CD14-positive monocyte (primary cell): ENCODE measurements around the gene P3H3. TPM values are rescaled to one million over a fixed set of nuclear protein-coding genes. Genes with fewer than 3 reads are reported as not detected.
"Not testable (repeated sequence)": the region's sequence is repeated elsewhere in the genome, so short reads cannot be mapped to it uniquely, and the experiment has no call there.

Experiments used
- DNase-seq, 3 donors: peaks; one replicate each; pipeline ENCODE4 v3.0.0-alpha.2; 2011 to 2022
- H2AFZ ChIP-seq: 2 replicates; pipeline ENCODE4 v1.6.0; 2012; ENCODE audit warnings: mild to moderate bottlenecking, low read depth, low read length, inconsistent platforms; ENCODE audit not compliant: insufficient read depth, poor library complexity, severe bottlenecking
- H3K27ac ChIP-seq, 2 donors: 1 replicate in 1 of 2; 2 replicates in 1 of 2; pipeline ENCODE4 v1.5.1; 2012 to 2013; ENCODE audit warnings: low read length in 2 of 2, control low read depth in 1 of 2, inconsistent platforms in 1 of 2, low read depth in 1 of 2, mild to moderate bottlenecking in 1 of 2
- H3K27me3 ChIP-seq, 2 donors: one replicate each; pipeline versions ENCODE4 v1.6.0 to v1.6.1; 2011 to 2013; ENCODE audit warnings: low read length in 2 of 2; ENCODE audit not compliant: control insufficient read depth in 2 of 2, insufficient read depth in 2 of 2
- H3K36me3 ChIP-seq, 2 donors: replicated peaks in 1 of 2; 1 replicate in 1 of 2; 2 replicates in 1 of 2; pipeline versions ENCODE4 v1.5.1 to v1.6.1; 2012 to 2013; ENCODE audit warnings: low read length in 2 of 2, control low read depth in 1 of 2, inconsistent platforms in 1 of 2, mild to moderate bottlenecking in 1 of 2; ENCODE audit not compliant: insufficient read depth in 2 of 2, control insufficient read depth in 1 of 2
- H3K4me1 ChIP-seq, 2 donors: 1 replicate in 1 of 2; 2 replicates in 1 of 2; pipeline versions ENCODE4 v1.5.1 to v1.6.1; 2012 to 2013; ENCODE audit warnings: low read length in 2 of 2, control low read depth in 1 of 2, inconsistent platforms in 1 of 2, mild to moderate bottlenecking in 1 of 2, moderate library complexity in 1 of 2; ENCODE audit not compliant: insufficient read depth in 2 of 2, control insufficient read depth in 1 of 2
- H3K4me2 ChIP-seq: replicated peaks from 2 replicates; pipeline ENCODE3; 2012; ENCODE audit warnings: low read length, moderate library complexity, mild to moderate bottlenecking; ENCODE audit not compliant: poor library complexity, severe bottlenecking; ENCODE audit errors: extremely low read depth
- H3K4me3 ChIP-seq, 3 experiments: fragments of 200-600 bp in 1 of 3; sonication (generic) in 1 of 3; replicated peaks in 1 of 3; 1 replicate in 2 of 3; 2 replicates in 1 of 3; pipeline ENCODE4 v1.5.1; 2011 to 2013; ENCODE audit warnings: low read length in 3 of 3, mild to moderate bottlenecking in 3 of 3, control low read depth in 2 of 3, low read depth in 2 of 3, inconsistent platforms in 1 of 3, moderate library complexity in 1 of 3
- H3K79me2 ChIP-seq: 2 replicates; pipeline ENCODE4 v1.6.0; 2012; ENCODE audit warnings: mild to moderate bottlenecking, control low read depth, inconsistent platforms, low read length, moderate library complexity; ENCODE audit not compliant: insufficient read depth
- H3K9ac ChIP-seq: 2 replicates; pipeline ENCODE4 v1.6.0; 2017; ENCODE audit warnings: low read length, mild to moderate bottlenecking; ENCODE audit not compliant: insufficient read depth, poor library complexity, severe bottlenecking
- H3K9me3 ChIP-seq, 2 donors: replicated peaks in 1 of 2; 1 replicate in 1 of 2; 2 replicates in 1 of 2; pipeline versions ENCODE4 v1.5.1 to v1.6.1; 2012 to 2013; ENCODE audit warnings: low read length in 2 of 2, control low read depth in 1 of 2; ENCODE audit not compliant: control insufficient read depth in 1 of 2, insufficient read depth in 1 of 2
- H4K20me1 ChIP-seq: 2 replicates; pipeline ENCODE4 v1.6.0; 2012; ENCODE audit warnings: mild to moderate bottlenecking, low read length, control low read depth, moderate library complexity; ENCODE audit not compliant: insufficient read depth
- H3K27ac Mint-ChIP-seq, 7 donors: one replicate each; pipeline ENCODE4 v1.8.0; 2020; ENCODE audit warnings: mild to moderate bottlenecking in 7 of 7, mixed read lengths in 7 of 7, moderate library complexity in 6 of 7, inconsistent platforms in 2 of 7
- H3K27me3 Mint-ChIP-seq, 3 donors: one replicate each; pipeline ENCODE4 v1.8.0; 2021 to 2022; ENCODE audit warnings: low read depth in 3 of 3, mild to moderate bottlenecking in 3 of 3, mixed read lengths in 3 of 3, moderate library complexity in 3 of 3, inconsistent platforms in 1 of 3
- H3K36me3 Mint-ChIP-seq, 2 donors: one replicate each; pipeline ENCODE4 v1.8.0; 2020; ENCODE audit warnings: mixed read lengths in 2 of 2, inconsistent platforms in 1 of 2, mild to moderate bottlenecking in 1 of 2
- H3K4me1 Mint-ChIP-seq: one replicate; pipeline ENCODE4 v1.8.0; 2020; ENCODE audit warnings: mild to moderate bottlenecking, mixed read lengths
- H3K4me3 Mint-ChIP-seq, 2 donors: one replicate each; pipeline ENCODE4 v1.8.0; 2020; ENCODE audit warnings: mild to moderate bottlenecking in 2 of 2, mixed read lengths in 2 of 2, moderate library complexity in 1 of 2
- H3K9me3 Mint-ChIP-seq, 7 donors: one replicate each; pipeline ENCODE4 v1.8.0; 2020 to 2022; ENCODE audit warnings: mixed read lengths in 7 of 7, mild to moderate bottlenecking in 6 of 7, moderate library complexity in 6 of 7, inconsistent platforms in 2 of 7
- CTCF ChIP-seq: fragments of 200-600 bp; IDR thresholded peaks from one replicate; pipeline ENCODE4 v1.8.0; 2022; ENCODE audit warnings: antibody characterized with exemption, mild to moderate bottlenecking
- WGBS: methylation state at CpG from one replicate; pipeline ENCODE4 v1.1.5; 2013; ENCODE audit warnings: missing lambda C conversion rate; ENCODE audit not compliant: insufficient coverage; 5-methylcytosine and 5-hydroxymethylcytosine counted together
- intact Hi-C, 2 donors: fragments of 100-400 bp; cut with micrococcal nuclease; formaldehyde crosslinking; loops; one replicate each; pipeline versions ENCODE4 v1.15.0 to v1.15.1; 2023
- polyA plus RNA-seq, 3 donors: library from polyadenylated mRNA; depleted of rRNA in 1 of 3; unstranded in 2 of 3; stranded (reverse) in 1 of 3; fragments of 300-500 nt in 2 of 3; fragments of >200 nt in 1 of 3; fragmentation: Illumina TruSeq in 2 of 3; gene quantifications; 1 replicate in 2 of 3; 2 replicates in 1 of 3; pipeline ENCODE4 v1.2.3, GENCODE V29; 2012 to 2021

Gene P3H3
- polyA plus RNA-seq, 3 donors = 0.56 TPM; not detected in 2

- peaks cover 72 to 82% of the 10 kb centered on the region in 2 donors for H3K36me3 ChIP-seq
Measured at GRCh38 chr12:6863033-6863432, 34.8 kb downstream of the P3H3 start.

GRCh38 chr12:6863586-6864321, 35.5 kb downstream of the P3H3 start:
- H3K4me1 ChIP-seq = peaks cover 14 to 18% of the 10 kb centered on the region in 2 donors
- H3K27me3 ChIP-seq = no peaks in the 10 kb centered on the region
- H3K9me3 ChIP-seq = no peaks in the 10 kb centered on the region
- H4K20me1 ChIP-seq = peaks cover 12% of the 10 kb centered on the region
- no peak for DNase-seq
- Mint-ChIP-seq H3K27me3 (peaks cover 0 to 5% (median 0%) of the 10 kb centered on the region in 3 donors), H3K36me3 (peaks cover 63 to 78% of the 10 kb centered on the region in 2 donors), H3K4me3 (no peak overlapping the region), H3K9me3 (no peaks in the 10 kb centered on the region), H3K27ac (peak overlapping the region in 2 of 7 donors; percentile 18 to 46), H3K4me1 (peaks cover 16% of the 10 kb centered on the region)
- H3K4me2 ChIP-seq = no peak overlapping the region
- H3K4me3 ChIP-seq = no peak overlapping the region
- no peak overlapping the region for H3K27ac ChIP-seq
- TF ChIP-seq CTCF = no peak
- no peak overlapping the region for H3K9ac ChIP-seq
- intact Hi-C loops = no loop called here
- H2AFZ ChIP-seq = no peak overlapping the region
- peaks cover 65 to 74% of the 10 kb centered on the region in 2 donors for H3K36me3 ChIP-seq
- H3K79me2 ChIP-seq = peaks cover 14% of the 10 kb centered on the region
- 100% methylated on average over 7 of the region's 16 CpGs for WGBS

More at GRCh38 chr12:6863033-6863432, 34.8 kb downstream of the P3H3 start:
- no peaks in the 10 kb centered on the region for H3K27me3 ChIP-seq
- WGBS = 98% methylated on average over 9 of the region's 11 CpGs
- peak overlapping the region in 1 of 2 donors; percentile 25 for H3K4me3 Mint-ChIP-seq
- intact Hi-C loops = no loop called here
- TF ChIP-seq CTCF = no peak
- H3K9me3 ChIP-seq = no peaks in the 10 kb centered on the region
- no peak overlapping the region for H3K4me2 ChIP-seq
- peaks cover 9% of the 10 kb centered on the region for H3K4me1 Mint-ChIP-seq
- H3K9ac ChIP-seq = no peak overlapping the region
- peaks cover 7% of the 10 kb centered on the region for H3K79me2 ChIP-seq
- peaks cover 70 to 82% of the 10 kb centered on the region in 2 donors for H3K36me3 Mint-ChIP-seq
- no peak overlapping the region for H3K27ac ChIP-seq
- no peaks in the 10 kb centered on the region for H3K9me3 Mint-ChIP-seq
- H2AFZ ChIP-seq = no peak overlapping the region
- peaks cover 7 to 11% of the 10 kb centered on the region in 2 donors for H3K4me1 ChIP-seq
- H4K20me1 ChIP-seq = peaks cover 5% of the 10 kb centered on the region
- H3K4me3 ChIP-seq = no peak overlapping the region
- H3K27me3 Mint-ChIP-seq = peaks cover 0 to 5% (median 0%) of the 10 kb centered on the region in 3 donors
- H3K27ac Mint-ChIP-seq = peak overlapping the region in 1 of 7 donors; percentile 39
- DNase-seq = no peak

GRCh38 chr12:6865307-6865706, 37.1 kb downstream of the P3H3 start:
- H3K9me3 Mint-ChIP-seq, H3K27ac Mint-ChIP-seq, H3K9me3 ChIP-seq, H2AFZ ChIP-seq, H3K4me3 Mint-ChIP-seq, DNase-seq, H3K27me3 ChIP-seq, H3K4me2 ChIP-seq, H3K27ac ChIP-seq, H3K9ac ChIP-seq, H3K4me3 ChIP-seq, H3K27me3 Mint-ChIP-seq: not testable (repeated sequence)
- Mint-ChIP-seq H3K4me1 (peaks cover 31% of the 10 kb centered on the region), H3K36me3 (peaks cover 64 to 78% of the 10 kb centered on the region in 2 donors)
- WGBS = 100% methylated on average over 3 of the region's 5 CpGs
- Histone ChIP-seq H3K4me1 (peaks cover 22 to 34% of the 10 kb centered on the region in 2 donors), H3K79me2 (peaks cover 29% of the 10 kb centered on the region), H4K20me1 (peaks cover 27% of the 10 kb centered on the region), H3K36me3 (peaks cover 61 to 68% of the 10 kb centered on the region in 2 donors)
- intact Hi-C loops = loop anchor here in 1 of 2 donors (5.0 kb wide), 1 partner anchor 247 kb away; no protein-coding TSS in a partner anchor
